Loucy (cell line): Measurements from ENCODE around the gene FHIT.

ENCODE experiments used
- H2AFZ ChIP-seq: fragments of 200-600 bp; sonication (generic); 2 replicates; pipeline ENCODE4 v1.6.0; 2016; ENCODE audit warnings: antibody characterized with exemption, mild to moderate bottlenecking, low read length, moderate library complexity
- H3F3A ChIP-seq: fragments of 200-600 bp; 2 replicates; pipeline ENCODE4 v1.6.0; 2016; ENCODE audit warnings: antibody characterized with exemption, low read depth, mild to moderate bottlenecking
- H3K27me3 ChIP-seq: fragments of 200-600 bp; sonication (generic); 2 replicates; pipeline ENCODE4 v1.6.1; 2014; ENCODE audit warnings: low read length, mild to moderate bottlenecking; ENCODE audit not compliant: insufficient read depth, poor library complexity, severe bottlenecking
- H3K36me3 ChIP-seq: fragments of 200-600 bp; sonication (generic); 2 replicates; pipeline ENCODE4 v1.6.1; 2016; ENCODE audit warnings: low read length; ENCODE audit not compliant: insufficient read depth
- H3K4me1 ChIP-seq: fragments of 200-600 bp; sonication (generic); 2 replicates; pipeline ENCODE4 v1.5.1; 2014; ENCODE audit warnings: low read length, mild to moderate bottlenecking; ENCODE audit not compliant: insufficient read depth, poor library complexity, severe bottlenecking
- H3K4me2 ChIP-seq: fragments of 200-600 bp; sonication (generic); 2 replicates; pipeline ENCODE4 v1.6.0; 2014; ENCODE audit warnings: antibody characterized with exemption, low read length, low read depth, mild to moderate bottlenecking; ENCODE audit not compliant: poor library complexity, severe bottlenecking
- H3K4me3 ChIP-seq: fragments of 200-600 bp; sonication (generic); 2 replicates; pipeline ENCODE4 v1.5.1; 2014; ENCODE audit warnings: low read length, mild to moderate bottlenecking, mixed read lengths; ENCODE audit not compliant: poor library complexity, severe bottlenecking
- H3K79me2 ChIP-seq: fragments of 200-600 bp; sonication (generic); 2 replicates; pipeline ENCODE4 v1.6.1; 2014; ENCODE audit warnings: low read length; ENCODE audit not compliant: insufficient read depth
- H3K9ac ChIP-seq: fragments of 200-600 bp; sonication (generic); 2 replicates; pipeline ENCODE4 v1.6.0; 2014; ENCODE audit warnings: mild to moderate bottlenecking, low read depth, low read length, moderate library complexity; ENCODE audit not compliant: poor library complexity, severe bottlenecking
- H3K9me2 ChIP-seq: fragments of 200-600 bp; sonication (generic); replicated peaks from 2 replicates; pipeline ENCODE4 v1.6.1; 2016; ENCODE audit warnings: low read depth, low read length, mixed read lengths
- H3K9me3 ChIP-seq: fragments of 200-600 bp; sonication (generic); 2 replicates; pipeline ENCODE4 v1.6.1; 2014; ENCODE audit warnings: mild to moderate bottlenecking, antibody characterized with exemption, low read length, low read depth; ENCODE audit not compliant: insufficient read depth
- H4K20me1 ChIP-seq: fragments of 200-600 bp; sonication (generic); 2 replicates; pipeline ENCODE4 v1.6.0; 2014; ENCODE audit warnings: antibody characterized with exemption, low read length, mild to moderate bottlenecking; ENCODE audit not compliant: insufficient read depth, poor library complexity, severe bottlenecking
- EZH2phosphoT487 ChIP-seq: fragments of 200-600 bp; IDR thresholded peaks from 2 replicates; pipeline ENCODE4 v1.6.1; 2018; ENCODE audit warnings: antibody characterized with exemption, mild to moderate bottlenecking, moderate library complexity, borderline replicate concordance
- TF ChIP-seq, protein P1 (sequence below): fragments of 200-600 bp; sonication (generic); conservative IDR thresholded peaks from 2 replicates; pipeline ENCODE4 v1.5.1; 2014; ENCODE audit warnings: mild to moderate bottlenecking, antibody characterized with exemption, low read length

The FHIT gene

DNA sequence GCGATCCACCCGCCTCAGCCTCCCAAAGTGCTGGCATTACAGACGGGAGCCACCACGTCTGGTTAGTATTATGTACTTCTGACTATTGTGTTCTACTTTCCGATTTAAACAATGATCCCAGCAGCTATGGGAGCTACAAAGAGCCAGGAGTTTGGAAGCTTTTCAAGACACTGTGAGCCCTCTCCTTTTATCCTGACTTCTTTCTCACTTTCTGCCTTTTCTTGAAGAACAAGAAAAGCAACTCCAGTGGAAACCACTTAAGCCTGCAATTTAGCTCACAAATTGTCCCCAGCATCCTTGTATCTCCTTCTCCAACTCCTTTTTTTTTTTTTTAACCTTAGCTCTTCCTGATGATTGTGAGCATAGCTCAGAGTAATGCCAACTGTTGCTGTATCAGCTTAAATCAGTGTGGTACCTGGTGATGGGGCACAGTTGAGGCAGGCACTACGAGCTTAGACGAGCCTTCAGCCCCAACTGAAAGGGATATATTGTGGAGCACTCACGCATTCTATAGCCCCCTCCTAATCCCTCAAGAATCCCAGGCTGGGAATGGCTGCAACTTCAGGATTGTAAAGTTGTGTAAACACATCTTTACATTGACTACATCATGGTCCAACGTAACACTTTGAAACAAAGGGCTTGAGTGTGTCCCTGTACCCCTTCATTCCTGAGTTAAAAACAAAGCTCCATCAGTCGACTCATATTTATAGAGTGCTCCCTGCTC lies 677.0 kb downstream of the FHIT start:
- Histone ChIP-seq H2AFZ (no peak overlapping the region), H3K9me3 (no peaks in the 10 kb centered on the region), H3K36me3 (no peaks in the 10 kb centered on the region), H4K20me1 (no peaks in the 10 kb centered on the region), H3F3A (no peaks in the 10 kb centered on the region), H3K27me3 (no peaks in the 10 kb centered on the region), H3K4me1 (no peaks in the 10 kb centered on the region), H3K9me2 (no peaks in the 10 kb centered on the region), H3K79me2 (no peaks in the 10 kb centered on the region), H3K4me3 (no peak overlapping the region), H3K9ac (no peak overlapping the region), H3K4me2 (no peak overlapping the region)
- TF ChIP-seq EZH2phosphoT487, result no peak
- TF ChIP-seq, protein P1, sequence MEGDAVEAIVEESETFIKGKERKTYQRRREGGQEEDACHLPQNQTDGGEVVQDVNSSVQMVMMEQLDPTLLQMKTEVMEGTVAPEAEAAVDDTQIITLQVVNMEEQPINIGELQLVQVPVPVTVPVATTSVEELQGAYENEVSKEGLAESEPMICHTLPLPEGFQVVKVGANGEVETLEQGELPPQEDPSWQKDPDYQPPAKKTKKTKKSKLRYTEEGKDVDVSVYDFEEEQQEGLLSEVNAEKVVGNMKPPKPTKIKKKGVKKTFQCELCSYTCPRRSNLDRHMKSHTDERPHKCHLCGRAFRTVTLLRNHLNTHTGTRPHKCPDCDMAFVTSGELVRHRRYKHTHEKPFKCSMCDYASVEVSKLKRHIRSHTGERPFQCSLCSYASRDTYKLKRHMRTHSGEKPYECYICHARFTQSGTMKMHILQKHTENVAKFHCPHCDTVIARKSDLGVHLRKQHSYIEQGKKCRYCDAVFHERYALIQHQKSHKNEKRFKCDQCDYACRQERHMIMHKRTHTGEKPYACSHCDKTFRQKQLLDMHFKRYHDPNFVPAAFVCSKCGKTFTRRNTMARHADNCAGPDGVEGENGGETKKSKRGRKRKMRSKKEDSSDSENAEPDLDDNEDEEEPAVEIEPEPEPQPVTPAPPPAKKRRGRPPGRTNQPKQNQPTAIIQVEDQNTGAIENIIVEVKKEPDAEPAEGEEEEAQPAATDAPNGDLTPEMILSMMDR, result no peak

DNA sequence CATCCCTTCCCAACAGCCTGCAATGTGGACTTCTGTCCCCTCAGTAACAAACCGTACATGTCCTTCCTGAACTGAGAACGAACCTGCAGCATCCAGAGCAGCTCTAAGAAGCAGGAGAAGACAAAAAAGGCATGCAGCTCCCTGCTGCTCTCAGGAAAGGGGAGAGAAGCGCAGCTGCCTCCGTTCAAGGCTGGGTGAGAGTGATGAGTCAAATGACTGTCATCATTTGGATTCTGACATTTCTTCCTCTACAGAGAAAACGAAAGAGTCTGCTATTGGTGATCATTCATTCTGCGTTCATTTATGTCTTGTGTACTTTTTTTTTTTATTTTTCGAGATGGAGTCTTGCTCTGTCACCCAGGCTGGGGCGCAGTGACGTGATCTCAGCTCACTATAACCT lies 677.8 kb downstream of the FHIT start:
- TF ChIP-seq, protein P1, result no peak
- no peak for TF ChIP-seq EZH2phosphoT487
- Histone ChIP-seq H3K4me2 (no peak overlapping the region), H3K27me3 (no peaks in the 10 kb centered on the region), H3K36me3 (no peaks in the 10 kb centered on the region), H4K20me1 (no peaks in the 10 kb centered on the region), H2AFZ (no peak overlapping the region), H3F3A (no peaks in the 10 kb centered on the region), H3K4me1 (no peaks in the 10 kb centered on the region), H3K9me3 (no peaks in the 10 kb centered on the region), H3K4me3 (no peak overlapping the region), H3K9ac (no peak overlapping the region), H3K9me2 (no peaks in the 10 kb centered on the region), H3K79me2 (no peaks in the 10 kb centered on the region)

DNA sequence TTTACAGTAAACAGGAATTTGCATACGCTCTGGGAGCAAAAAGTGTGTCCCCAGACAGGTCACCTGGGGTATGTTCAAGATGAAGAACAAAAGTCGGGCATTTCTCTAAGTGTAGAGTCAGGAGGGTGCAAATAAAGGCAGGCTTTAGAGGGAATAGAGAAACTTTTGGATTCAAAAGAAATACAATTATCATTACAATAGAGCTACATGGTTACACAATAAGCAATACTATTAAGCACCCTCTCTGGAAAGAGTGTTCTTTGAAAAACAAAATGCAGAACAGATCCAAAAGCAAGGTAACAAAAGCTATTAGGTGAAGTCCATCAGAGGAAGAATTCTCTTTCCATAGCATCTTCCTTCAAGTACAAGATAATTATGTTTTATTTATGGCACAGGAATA lies 679.7 kb downstream of the FHIT start:
- no peak overlapping the region for H3K4me2 ChIP-seq
- no peak overlapping the region for H2AFZ ChIP-seq
- no peaks in the 10 kb centered on the region for H3F3A ChIP-seq
- no peaks in the 10 kb centered on the region for H4K20me1 ChIP-seq
- no peaks in the 10 kb centered on the region for H3K36me3 ChIP-seq
- H3K9ac ChIP-seq, result no peak overlapping the region
- no peaks in the 10 kb centered on the region for H3K27me3 ChIP-seq
- no peaks in the 10 kb centered on the region for H3K4me1 ChIP-seq
- no peaks in the 10 kb centered on the region for H3K79me2 ChIP-seq
- no peaks in the 10 kb centered on the region for H3K9me3 ChIP-seq
- no peaks in the 10 kb centered on the region for H3K9me2 ChIP-seq
- no peak for TF ChIP-seq EZH2phosphoT487
- H3K4me3 ChIP-seq, result no peak overlapping the region

DNA sequence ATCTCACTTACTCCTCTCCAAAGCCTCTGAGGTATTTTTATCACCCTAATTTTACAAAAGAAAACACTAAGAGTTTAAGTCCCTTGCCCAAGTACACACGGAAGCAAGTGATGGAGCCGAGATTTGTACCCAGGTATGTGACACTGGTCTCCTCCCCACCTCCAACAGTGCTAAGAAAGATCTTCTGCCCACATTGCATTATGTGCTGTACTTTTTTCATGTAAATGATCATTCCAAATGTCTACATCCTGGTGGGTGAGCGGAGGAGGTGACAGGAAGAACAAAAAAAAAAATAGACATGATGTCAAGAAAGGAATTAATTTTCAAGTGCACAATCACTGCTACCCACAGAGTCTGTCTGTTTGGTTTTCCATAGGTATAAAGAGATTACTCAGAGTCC lies 694.1 kb downstream of the FHIT start:
- Histone ChIP-seq H3K27me3 (no peaks in the 10 kb centered on the region), H2AFZ (no peak overlapping the region), H3K4me2 (no peak overlapping the region), H3K4me3 (no peak overlapping the region), H3K9me3 (no peaks in the 10 kb centered on the region), H3K79me2 (no peaks in the 10 kb centered on the region), H3K36me3 (no peaks in the 10 kb centered on the region), H3F3A (no peaks in the 10 kb centered on the region), H3K9ac (no peak overlapping the region), H4K20me1 (no peaks in the 10 kb centered on the region), H3K4me1 (peaks cover 18% of the 10 kb centered on the region), H3K9me2 (no peaks in the 10 kb centered on the region)
- TF ChIP-seq, protein P1, result no peak
- TF ChIP-seq EZH2phosphoT487, result no peak
